GM18519 (cell line): ENCODE data around the gene OR5M10.
"Not testable (repeated sequence)": the region's sequence is repeated elsewhere in the genome, so short reads cannot be mapped to it uniquely, and the experiment has no call there.

ENCODE experiments used
- ATAC-seq: cut with Tn5 transposase; IDR thresholded peaks from one replicate; pipeline ENCODE4 v1.9.1; 2021; ENCODE audit warnings: mild to moderate bottlenecking, moderate library complexity; ENCODE audit not compliant: unreplicated experiment, low FRiP score

Gene OR5M10

GRCh38 chr11:56577621-56578020 is at the start of gene OR5M10:
TSS of gene OR5M10 (minus strand) at chr11:56577721. CDS start at chr11:56577721, 0 bp downstream.
- no peak for ATAC-seq

GRCh38 chr11:56625946-56626345 is 48.4 kb upstream of the OR5M10 start:
- no peak for ATAC-seq

GRCh38 chr11:56624661-56625110 is 47.2 kb upstream of the OR5M10 start:
- ATAC-seq = peak; percentile 48

GRCh38 chr11:56611174-56611573 is 33.7 kb upstream of the OR5M10 start:
- no peak for ATAC-seq

- not testable (repeated sequence) for ATAC-seq
Observed at GRCh38 chr11:56592088-56592717, 14.7 kb upstream of the OR5M10 start.

GRCh38 chr11:56558574-56558973 is 18.9 kb downstream of the OR5M10 start:
- ATAC-seq = no peak

GRCh38 chr11:56554691-56555090 is 22.8 kb downstream of the OR5M10 start:
- not testable (repeated sequence) for ATAC-seq

GRCh38 chr11:56545531-56545930 is 32.0 kb downstream of the OR5M10 start:
- ATAC-seq = no peak

- ATAC-seq = no peak
Observed at GRCh38 chr11:56543739-56544138, 33.8 kb downstream of the OR5M10 start.

GRCh38 chr11:56543157-56543556 is 34.4 kb downstream of the OR5M10 start, which contains the start of gene OR5M11:
TSS of gene OR5M11 (minus strand) at chr11:56543257. CDS start at chr11:56543257, 0 bp downstream.
- no peak for ATAC-seq

GRCh38 chr11:56533054-56533740 is 44.3 kb downstream of the OR5M10 start:
- ATAC-seq = no peak

GRCh38 chr11:56531856-56532255 is 45.7 kb downstream of the OR5M10 start:
- no peak for ATAC-seq
